A549 (cell line): ENCODE measurements around the gene KCNE3. TPM values are rescaled to one million over a fixed set of nuclear protein-coding genes. Genes with fewer than 3 reads are reported as not detected.

Source experiments
- ATAC-seq, 2 experiments: fragments of 200-7000 bp in 1 of 2; fragments of >200 bp in 1 of 2; cut with Nextera tagmentation in 1 of 2; cut with Tn5 transposase in 1 of 2; 3 replicates each; pipeline versions ENCODE4 v1.8.0 to v1.9.1; 2018 to 2020; ENCODE audit warnings: mild to moderate bottlenecking in 1 of 2, moderate library complexity in 1 of 2
- CTCF ChIA-PET: fragments of 300-600 bp; sonication (Branson Sonifier 250); formaldehyde crosslinking; extraction: SDS; loops from one replicate; lab custom pipeline; 2021; ENCODE audit warnings: antibody characterized with exemption, inconsistent platforms; lab: Yijun Ruan, JAX
- POLR2A ChIA-PET: fragments of 350-600 bp; formaldehyde crosslinking; extraction: SDS; loops from one replicate; lab custom pipeline; 2021; ENCODE audit warnings: antibody characterized with exemption, inconsistent platforms; lab: Yijun Ruan, JAX
- DNase-seq, 2 experiments: peaks; one replicate each; pipeline versions ENCODE4 v3.0.0 to v3.0.0-alpha.2; 2011 to 2016; ENCODE audit warnings: low read depth in 1 of 2, low spot score in 1 of 2
- FAIRE-seq: peaks from 2 replicates; lab custom pipeline; 2011; peaks lifted over from hg19 to GRCh38; lab: Jason Lieb, UNC
- H3K27ac ChIP-seq, 2 experiments: fragments of >200 bp; sonication (Bioruptor Twin); formaldehyde crosslinking; 3 replicates each; pipeline ENCODE4 v1.5.1; 2016 to 2017
- H3K4me1 ChIP-seq: fragments of >200 bp; sonication (Bioruptor Twin); formaldehyde crosslinking; 3 replicates; pipeline ENCODE4 v1.6.1; 2016
- H3K4me2 ChIP-seq: fragments of >200 bp; sonication (Bioruptor Twin); formaldehyde crosslinking; 3 replicates; pipeline ENCODE4 v1.6.1; 2016
- H3K4me3 ChIP-seq: fragments of >200 bp; sonication (Bioruptor Twin); formaldehyde crosslinking; 3 replicates; pipeline ENCODE4 v1.5.1; 2016
- H3K9me3 ChIP-seq: fragments of >200 bp; sonication (Bioruptor Twin); formaldehyde crosslinking; 3 replicates; pipeline ENCODE4 v1.6.1; 2016
- CBX8 ChIP-seq: fragments of 200-600 bp; sonication (generic); IDR thresholded peaks from 2 replicates; pipeline ENCODE4 v1.6.1; 2016
- CHD2 ChIP-seq: fragments of 150-350 bp; IDR thresholded peaks from 2 replicates; pipeline ENCODE4 v1.6.1; 2014; ENCODE audit warnings: low read length; ENCODE audit not compliant: partially characterized antibody
- CTCF ChIP-seq: fragments of >200 bp; sonication (Bioruptor Twin); formaldehyde crosslinking; IDR thresholded peaks from 3 replicates; pipeline ENCODE4 v1.5.1; 2016
- JUNB ChIP-seq: fragments of >200 bp; sonication (Bioruptor Twin); formaldehyde crosslinking; IDR thresholded peaks from 2 replicates; pipeline ENCODE4 v1.6.1; 2016
- KDM1A ChIP-seq: fragments of 200-600 bp; sonication (generic); IDR thresholded peaks from 2 replicates; pipeline ENCODE4 v1.6.1; 2016; ENCODE audit warnings: low read depth, mild to moderate bottlenecking
- KDM5A ChIP-seq: fragments of 200-600 bp; sonication (generic); IDR thresholded peaks from 2 replicates; pipeline ENCODE4 v1.6.1; 2016; ENCODE audit warnings: antibody characterized with exemption, mild to moderate bottlenecking
- MAZ ChIP-seq: fragments of 150-350 bp; IDR thresholded peaks from 2 replicates; pipeline ENCODE4 v1.6.1; 2014; ENCODE audit warnings: antibody characterized with exemption, low read depth, low read length, borderline replicate concordance
- MYC ChIP-seq: IDR thresholded peaks from 2 replicates; pipeline ENCODE4 v1.6.1; 2012; ENCODE audit warnings: mild to moderate bottlenecking, inconsistent platforms, low read length, improper control_type of control experiment, borderline replicate concordance
- NPAS2 ChIP-seq: fragments of 250-450 bp; sonication (Bioruptor Pico); IDR thresholded peaks from 2 replicates; pipeline ENCODE4 v1.8.0; 2022; ENCODE audit warnings: mild to moderate bottlenecking, moderate library complexity, borderline replicate concordance
- POLR2A ChIP-seq: IDR thresholded peaks from 2 replicates; pipeline ENCODE4 v1.6.1; 2012; ENCODE audit warnings: mild to moderate bottlenecking, low read length
- RAD21 ChIP-seq, 2 experiments: fragments of >200 bp in 1 of 2; sonication (Bioruptor Twin) in 1 of 2; formaldehyde crosslinking in 1 of 2; IDR thresholded peaks in 1 of 2; conservative IDR thresholded peaks in 1 of 2; 2 replicates in 1 of 2; 3 replicates in 1 of 2; pipeline ENCODE4 v1.6.1; 2012 to 2018; ENCODE audit warnings: inconsistent platforms in 1 of 2
- REST ChIP-seq: fragments of 200-600 bp; sonication (generic); IDR thresholded peaks from 2 replicates; pipeline ENCODE4 v1.6.1; 2016; ENCODE audit warnings: antibody characterized with exemption, mild to moderate bottlenecking, moderate library complexity
- SMC3 ChIP-seq: fragments of >200 bp; sonication (Bioruptor Twin); formaldehyde crosslinking; IDR thresholded peaks from 3 replicates; pipeline ENCODE4 v1.6.1; 2018; ENCODE audit warnings: inconsistent platforms
- USF2 ChIP-seq: fragments of 450-650 bp; IDR thresholded peaks from 2 replicates; pipeline ENCODE4 v1.6.1; 2014; ENCODE audit warnings: antibody characterized with exemption
- ZC3H11A ChIP-seq: fragments of 450-650 bp; IDR thresholded peaks from 2 replicates; pipeline ENCODE4 v1.6.1; 2014; ENCODE audit warnings: antibody characterized with exemption, mild to moderate bottlenecking
- WGBS: methylation state at CpG from one replicate; pipeline ENCODE4 v1.1.6; 2017; ENCODE audit errors: missing lambda C conversion rate; 5-methylcytosine and 5-hydroxymethylcytosine counted together
- polyA plus RNA-seq, 4 experiments: library from polyadenylated mRNA; depleted of rRNA in 3 of 4; stranded (reverse); fragments of >200 nt; fragmentation: RNase III in 1 of 4; extraction: RNeasy Plus Mini Kit Qiagen cat#74134 plus additional on column Dnase treatment in 1 of 4; gene quantifications; 2 replicates in 3 of 4; 3 replicates in 1 of 4; pipeline ENCODE4 v1.2.3, GENCODE V29; 2011 to 2017
- TF ChIP-seq, protein P1 (sequence below): IDR thresholded peaks from 2 replicates; pipeline ENCODE4 v1.6.1; 2012; ENCODE audit warnings: low read depth, borderline replicate concordance
- TF ChIP-seq, protein P2 (sequence below): fragments of 250-450 bp; sonication (Bioruptor Pico); IDR thresholded peaks from 2 replicates; pipeline ENCODE4 v1.5.0; 2021; ENCODE audit warnings: mild to moderate bottlenecking, moderate library complexity, borderline replicate concordance

The KCNE3 gene
- polyA plus RNA-seq, 2 of the 4 experiments (the other 2 are of a cell fraction), result 0.23 to 0.56 TPM

- 51% methylated on average over 8 of the region's 8 CpGs for WGBS
- no peak for FAIRE-seq
- ATAC-seq, result peak; percentile 89 to 95
- peak overlapping the region; percentile 60 for H3K4me2 ChIP-seq
- H3K9me3 ChIP-seq, result peaks cover 11% of the 10 kb centered on the region; the same call in 1 of the 3 replicates
- H3K4me1 ChIP-seq, result peaks cover 20% of the 10 kb centered on the region
- peak; percentile 44 to 74 for DNase-seq
- ChIA-PET CTCF (interaction anchor here (0.7 to 19.2 kb wide), 17 partner anchors 8 to 273 kb away, joined by 3 to 331 read pairs (median 4); partner anchors contain the start of genes C2CD3, PGM2L1 and PPME1), POLR2A (interaction anchor here (0.6 to 1.1 kb wide), 2 partner anchors 127 to 187 kb away, joined by 3 to 7 read pairs; no protein-coding TSS in a partner anchor)
- TF ChIP-seq, protein P1, sequence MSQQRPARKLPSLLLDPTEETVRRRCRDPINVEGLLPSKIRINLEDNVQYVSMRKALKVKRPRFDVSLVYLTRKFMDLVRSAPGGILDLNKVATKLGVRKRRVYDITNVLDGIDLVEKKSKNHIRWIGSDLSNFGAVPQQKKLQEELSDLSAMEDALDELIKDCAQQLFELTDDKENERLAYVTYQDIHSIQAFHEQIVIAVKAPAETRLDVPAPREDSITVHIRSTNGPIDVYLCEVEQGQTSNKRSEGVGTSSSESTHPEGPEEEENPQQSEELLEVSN, result no peak
- TF ChIP-seq POLR2A, result no peak
- TF ChIP-seq CTCF, result peak; percentile 69
- TF ChIP-seq RAD21 (conservative IDR thresholded peaks at IDR 0.05 in 1 of 2, IDR thresholded peaks at IDR 0.05 in 1 of 2), result peak; percentile 84 to 88
- TF ChIP-seq SMC3, result peak; percentile 90
- no peak overlapping the region for H3K4me3 ChIP-seq
- peak overlapping the region; percentile 62 to 71 for H3K27ac ChIP-seq
Observed at GRCh38 chr11:74443071-74443864, 24.1 kb downstream of the KCNE3 start.

DNA sequence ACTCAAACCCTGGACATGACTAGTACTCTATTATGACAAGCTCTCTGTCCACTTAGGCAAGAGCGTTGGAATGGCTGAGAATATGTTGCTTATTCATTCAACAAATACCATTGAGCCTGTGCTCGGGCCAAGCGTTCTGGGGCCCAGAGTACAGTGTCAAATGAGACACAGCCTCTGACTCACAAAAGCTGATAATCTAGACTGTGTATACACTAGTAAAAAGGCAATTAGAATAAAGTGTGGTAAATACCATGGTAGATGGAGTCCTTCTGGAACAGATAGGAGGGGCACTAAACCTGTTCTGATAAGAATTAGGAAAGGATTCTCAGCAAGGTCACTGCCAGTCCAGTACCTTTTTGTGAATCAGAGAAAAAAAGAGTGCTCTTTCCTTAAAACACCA, 24.7 kb downstream of the KCNE3 start:
- DNase-seq, result peak in 1 of 2 experiments; percentile 42
- FAIRE-seq, result no peak
- Histone ChIP-seq H3K4me3 (no peak overlapping the region), H3K9me3 (peaks cover 11% of the 10 kb centered on the region; the same call in 1 of the 3 replicates), H3K4me2 (peak overlapping the region; percentile 60), H3K27ac (peak overlapping the region; percentile 62 to 71), H3K4me1 (peaks cover 22% of the 10 kb centered on the region)
- ATAC-seq, result peak; percentile 80 to 86; a peak in 5 of 6 replicates
- TF ChIP-seq CBX8 (no peak), ZC3H11A (no peak), JUNB (0 out of 2 replicates have a peak, but pooled peaks have one; percentile 17), CHD2 (no peak)
- TF ChIP-seq, protein P2, sequence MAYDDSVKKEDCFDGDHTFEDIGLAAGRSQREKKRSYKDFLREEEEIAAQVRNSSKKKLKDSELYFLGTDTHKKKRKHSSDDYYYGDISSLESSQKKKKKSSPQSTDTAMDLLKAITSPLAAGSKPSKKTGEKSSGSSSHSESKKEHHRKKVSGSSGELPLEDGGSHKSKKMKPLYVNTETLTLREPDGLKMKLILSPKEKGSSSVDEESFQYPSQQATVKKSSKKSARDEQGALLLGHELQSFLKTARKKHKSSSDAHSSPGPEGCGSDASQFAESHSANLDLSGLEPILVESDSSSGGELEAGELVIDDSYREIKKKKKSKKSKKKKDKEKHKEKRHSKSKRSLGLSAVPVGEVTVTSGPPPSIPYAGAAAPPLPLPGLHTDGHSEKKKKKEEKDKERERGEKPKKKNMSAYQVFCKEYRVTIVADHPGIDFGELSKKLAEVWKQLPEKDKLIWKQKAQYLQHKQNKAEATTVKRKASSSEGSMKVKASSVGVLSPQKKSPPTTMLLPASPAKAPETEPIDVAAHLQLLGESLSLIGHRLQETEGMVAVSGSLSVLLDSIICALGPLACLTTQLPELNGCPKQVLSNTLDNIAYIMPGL (CRISPR knock-in tag), result no peak
- POLR2A ChIA-PET, result interaction anchor here (1.1 kb wide), 1 partner anchor 186 kb away, joined by 3 read pairs; no protein-coding TSS in a partner anchor
- CTCF ChIA-PET, result interaction anchor here (0.5 to 19.2 kb wide), 14 partner anchors 7 to 196 kb away, joined by 3 to 331 read pairs (median 4); no protein-coding TSS in a partner anchor
- WGBS, result 2% methylated on average over 3 of the region's 3 CpGs

DNA sequence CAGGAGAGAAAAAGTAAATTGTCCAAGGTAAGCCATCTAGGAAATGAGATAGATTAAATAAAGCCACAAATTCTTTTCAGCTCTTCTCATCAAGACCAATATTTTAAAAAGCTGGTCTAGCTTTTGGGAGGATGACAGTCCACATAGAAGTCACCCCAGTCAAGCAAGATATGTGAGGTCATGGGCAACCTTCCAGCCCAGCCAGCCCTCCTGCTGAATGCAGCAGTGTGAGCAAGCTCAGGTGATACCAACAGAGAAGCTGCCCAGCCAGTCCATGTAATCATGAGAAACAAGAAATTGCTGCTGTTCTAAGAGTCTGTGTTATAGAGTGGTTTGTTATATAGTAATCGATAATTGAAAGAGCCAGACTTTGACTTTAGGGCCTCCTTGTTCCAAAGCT, 28.7 kb downstream of the KCNE3 start:
- ChIA-PET POLR2A (no interaction called here), CTCF (interaction anchor here (1.3 to 19.2 kb wide), 7 partner anchors 8 to 182 kb away, joined by 3 to 331 read pairs (median 11); no protein-coding TSS in a partner anchor)
- no peak overlapping the region for H3K27ac ChIP-seq
- FAIRE-seq (no peak), DNase-seq (no peak), ATAC-seq (no peak)
- peaks cover 37% of the 10 kb centered on the region for H3K4me1 ChIP-seq
- 67% methylated on average over 1 of the region's 1 CpG for WGBS
- peaks cover 11% of the 10 kb centered on the region; the same call in 1 of the 3 replicates for H3K9me3 ChIP-seq
- H3K4me3 ChIP-seq, result no peak overlapping the region
- no peak for TF ChIP-seq CBX8
- TF ChIP-seq KDM1A, result no peak
- no peak for TF ChIP-seq NPAS2
- TF ChIP-seq KDM5A, result no peak
- TF ChIP-seq USF2, result no peak
- no peak for TF ChIP-seq REST
- TF ChIP-seq MAZ, result no peak
- TF ChIP-seq, protein P1, result no peak
- no peak for TF ChIP-seq MYC
- H3K4me2 ChIP-seq, result no peak overlapping the region
